Measurements from ENCODE around the gene LHFPL2. TPM values are rescaled to one million over a fixed set of nuclear protein-coding genes. Genes with fewer than 3 reads are reported as not detected.

Gene LHFPL2
- total RNA-seq, 1 experiment from 2014 or later, result 33.9 TPM

- no peak for DNase-seq (ENCODE audit: low read depth)
These were observed 125.0 kb downstream of the LHFPL2 start for GRCh38 chr5:78523314-78524193.

GRCh38 chr5:78522476-78523260, 125.9 kb downstream of the LHFPL2 start:
- no peak for DNase-seq (ENCODE audit: low read depth)

- DNase-seq (ENCODE audit: low read depth), result no peak
These were observed 127.1 kb downstream of the LHFPL2 start for GRCh38 chr5:78521455-78521854.

- DNase-seq (ENCODE audit: low read depth), result peak; percentile 40
These were observed 129.2 kb downstream of the LHFPL2 start for GRCh38 chr5:78519198-78519941.

DNA sequence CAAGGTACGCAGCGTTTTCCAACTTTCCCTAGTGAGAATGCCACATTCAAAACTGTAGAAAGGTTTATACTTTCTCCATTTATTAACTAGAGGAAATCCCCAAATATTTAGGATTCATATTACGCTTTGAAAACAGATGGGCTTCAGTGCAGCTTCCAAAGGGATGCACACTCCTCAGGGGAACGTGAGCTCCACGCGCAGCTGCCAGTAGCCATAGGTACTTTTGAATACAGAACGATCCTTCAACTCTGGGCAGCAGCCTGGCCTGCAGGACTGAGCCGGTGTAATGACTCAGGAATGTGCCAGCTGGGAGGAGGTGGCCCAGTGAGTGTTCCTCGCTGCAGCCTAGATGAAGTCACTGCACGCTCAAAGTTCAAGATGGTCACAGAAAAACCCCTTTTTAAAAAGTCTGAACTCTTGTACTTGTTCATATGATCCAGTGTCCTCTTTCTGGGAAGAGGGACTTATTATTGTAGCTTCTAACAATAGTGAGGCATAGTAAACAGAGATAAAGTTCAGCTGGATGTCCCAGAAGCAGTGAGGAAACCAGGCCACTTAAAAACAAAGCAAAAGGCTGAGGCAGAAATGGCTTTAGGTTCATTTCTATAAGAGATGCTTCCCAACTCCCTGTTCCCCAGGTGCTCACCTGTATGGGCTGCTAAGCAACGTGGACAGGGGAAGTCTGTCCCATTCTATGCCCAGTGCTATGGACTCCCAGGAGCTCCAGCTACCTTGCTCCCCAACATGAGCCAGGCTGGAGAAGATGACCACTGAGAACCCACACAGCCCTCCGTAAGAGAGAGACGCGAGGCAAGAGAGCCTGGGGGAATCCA, 130.0 kb downstream of the LHFPL2 start:
- peak; percentile 93 for DNase-seq (ENCODE audit: low read depth)

GRCh38 chr5:78515670-78516069, 132.9 kb downstream of the LHFPL2 start:
- no peak for DNase-seq (ENCODE audit: low read depth)

DNA sequence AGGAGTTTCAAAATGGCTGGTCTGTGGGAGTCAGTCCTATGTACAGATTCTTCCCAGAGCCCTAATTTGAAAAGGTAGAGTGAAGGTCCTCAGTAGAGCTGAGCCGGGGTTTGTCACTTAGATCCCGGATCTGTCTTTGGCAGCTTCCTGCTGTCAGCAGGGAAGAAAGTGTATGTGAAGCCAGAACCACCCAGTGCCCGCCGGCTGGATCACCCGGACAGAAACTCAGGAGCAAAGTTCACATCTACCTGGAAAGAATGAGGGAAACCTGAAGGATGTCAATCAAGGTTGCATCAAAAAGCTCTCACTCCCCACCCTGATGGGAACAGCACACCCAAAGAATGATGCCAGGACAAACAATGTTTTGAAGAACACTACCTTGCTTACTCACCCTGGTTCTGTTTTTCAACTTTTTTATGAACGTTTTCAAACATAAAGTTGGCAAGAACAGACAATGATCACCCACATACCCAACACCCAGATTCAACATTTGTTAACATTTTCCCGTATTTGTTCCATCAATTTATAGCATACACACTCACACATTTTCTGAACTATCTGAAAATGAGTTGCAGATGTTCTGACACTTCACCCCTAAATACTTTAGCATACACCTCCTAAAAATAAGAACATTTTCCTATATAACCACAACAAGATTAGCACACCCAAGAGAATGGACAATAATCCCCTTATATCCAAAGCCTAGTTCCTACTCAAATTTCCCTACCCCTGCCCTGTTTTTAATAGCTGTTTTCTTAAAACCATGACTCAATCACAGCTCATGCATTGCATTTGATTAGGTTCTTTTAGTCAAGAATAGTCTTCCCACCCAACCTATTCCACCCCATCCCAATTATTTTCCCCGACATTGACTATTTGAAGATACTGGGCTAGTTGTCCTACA, 133.9 kb downstream of the LHFPL2 start:
- DNase-seq (ENCODE audit: low read depth), result no peak

- DNase-seq (ENCODE audit: low read depth), result no peak
These were observed 135.1 kb downstream of the LHFPL2 start for GRCh38 chr5:78513441-78513840.

GRCh38 chr5:78512435-78512834, 136.1 kb downstream of the LHFPL2 start:
- DNase-seq (ENCODE audit: low read depth), result no peak

GRCh38 chr5:78511121-78511906, 137.3 kb downstream of the LHFPL2 start:
- DNase-seq (ENCODE audit: low read depth), result no peak

- DNase-seq (ENCODE audit: low read depth), result peak; percentile 32
These were observed 138.4 kb downstream of the LHFPL2 start for GRCh38 chr5:78509884-78510769.

- DNase-seq (ENCODE audit: low read depth), result no peak
These were observed 139.3 kb downstream of the LHFPL2 start for GRCh38 chr5:78509145-78509865.

DNA sequence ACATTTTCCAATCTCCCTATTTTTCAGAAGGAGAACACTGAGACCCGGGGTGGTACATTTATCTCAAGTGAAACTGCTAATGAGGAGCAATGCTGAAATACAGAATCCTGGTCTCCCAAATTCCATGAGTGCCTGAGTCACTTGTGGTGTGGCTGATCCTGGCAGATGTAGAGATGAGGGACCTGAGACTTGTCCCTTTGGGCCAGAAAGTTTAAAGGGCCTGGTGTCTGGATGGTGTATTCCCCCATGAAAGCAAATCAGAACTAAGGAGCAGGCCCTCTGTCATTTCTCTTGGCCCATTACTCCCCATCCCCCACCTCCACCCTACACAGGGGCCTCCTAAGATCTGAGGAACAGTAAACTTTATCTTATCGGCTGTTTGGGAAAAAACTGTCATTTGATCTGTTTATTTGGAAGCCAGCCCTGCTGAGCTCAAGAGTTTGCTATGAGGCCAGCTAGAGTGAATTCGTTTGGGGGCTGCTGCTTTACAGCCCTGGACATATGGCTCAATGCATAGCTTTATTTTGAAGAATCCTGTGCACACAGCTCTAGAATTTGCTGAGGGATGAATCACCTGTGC, 140.3 kb downstream of the LHFPL2 start:
- DNase-seq (ENCODE audit: low read depth), result peak; percentile 46

DNA sequence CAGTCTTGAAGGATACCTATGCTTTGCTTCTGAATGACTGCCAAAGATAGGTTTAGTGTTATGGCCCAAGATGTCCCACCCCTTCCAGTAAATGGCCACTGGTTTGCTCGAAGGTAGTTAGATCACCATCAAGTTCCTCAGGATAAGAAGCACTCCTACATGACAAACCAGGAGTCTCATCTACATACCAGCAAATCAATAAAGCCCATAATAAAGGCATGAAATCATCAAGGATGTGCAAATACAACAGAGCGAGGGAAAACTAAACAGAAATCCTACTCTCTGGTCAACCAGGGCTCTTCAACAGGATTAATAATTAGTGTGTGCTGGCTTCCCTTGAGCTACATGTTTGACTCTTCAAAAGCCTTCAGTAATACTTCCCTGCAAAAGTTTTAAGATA, 141.0 kb downstream of the LHFPL2 start:
- no peak for DNase-seq (ENCODE audit: low read depth)

- DNase-seq (ENCODE audit: low read depth), result no peak
These were observed 142.1 kb downstream of the LHFPL2 start for GRCh38 chr5:78506261-78507024.

DNA sequence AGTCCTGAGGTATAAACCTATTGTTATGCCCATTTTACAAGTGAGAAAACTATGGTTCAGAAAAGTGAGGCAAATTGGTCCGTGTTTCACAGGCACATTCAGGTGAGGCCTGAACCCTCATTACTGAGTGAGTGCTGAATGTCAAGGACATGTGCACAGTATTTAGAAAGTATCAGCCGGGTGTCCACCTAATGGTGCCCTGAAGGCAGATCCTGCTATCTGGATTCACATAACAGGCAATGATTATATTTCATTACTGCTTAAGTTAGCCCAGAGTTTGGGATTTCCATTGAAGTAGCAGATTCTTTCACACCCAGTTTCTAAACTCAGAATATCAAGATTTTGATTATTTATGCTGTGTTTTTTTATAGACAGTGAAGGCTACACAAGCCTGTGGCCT, 142.7 kb downstream of the LHFPL2 start:
- no peak for DNase-seq (ENCODE audit: low read depth)

Data from Daoy (cell line).